SU-DHL-6 (cell line): Measurements from ENCODE around the gene PPP1R12B.
"Not testable (repeated sequence)": the region's sequence is repeated elsewhere in the genome, so short reads cannot be mapped to it uniquely, and the experiment has no call there.

Experiments used
- H2AFZ ChIP-seq: fragments of 200-600 bp; sonication (generic); 2 replicates; pipeline ENCODE4 v1.6.1; 2014; ENCODE audit warnings: low read depth, mild to moderate bottlenecking, moderate library complexity, mixed read lengths, antibody characterized with exemption, low read length; ENCODE audit not compliant: severe bottlenecking
- H3F3A ChIP-seq: fragments of 200-600 bp; shearing (Covaris generic); 2 replicates; pipeline ENCODE4 v1.6.0; 2016; ENCODE audit warnings: antibody characterized with exemption, mild to moderate bottlenecking; ENCODE audit not compliant: insufficient read depth
- H3K27ac ChIP-seq: fragments of 200-600 bp; sonication (generic); 2 replicates; pipeline ENCODE4 v1.5.1; 2016; ENCODE audit warnings: low read depth, mild to moderate bottlenecking, low read length, moderate library complexity, mixed read lengths
- H3K27me3 ChIP-seq: fragments of 200-600 bp; sonication (generic), shearing (Covaris generic); 2 replicates; pipeline ENCODE4 v1.6.0; 2014; ENCODE audit warnings: mild to moderate bottlenecking, low read length
- H3K36me3 ChIP-seq: fragments of 200-600 bp; sonication (generic); 2 replicates; pipeline ENCODE4 v1.6.1; 2014; ENCODE audit warnings: mild to moderate bottlenecking, low read length, mixed read lengths
- H3K4me2 ChIP-seq: fragments of 300-600, 200-600 bp; shearing (Covaris generic), sonication (generic); 2 replicates; pipeline ENCODE4 v1.6.0; 2014; ENCODE audit warnings: low read length, low read depth, mild to moderate bottlenecking; ENCODE audit not compliant: poor library complexity, severe bottlenecking
- H3K4me3 ChIP-seq: fragments of 200-600 bp; sonication (generic); 2 replicates; pipeline ENCODE4 v1.5.1; 2014; ENCODE audit warnings: antibody characterized with exemption, low read length, mild to moderate bottlenecking, mixed read lengths; ENCODE audit not compliant: insufficient read depth, poor library complexity, severe bottlenecking
- H3K79me2 ChIP-seq: fragments of 200-600 bp; sonication (generic); 2 replicates; pipeline ENCODE4 v1.6.1; 2014; ENCODE audit warnings: mild to moderate bottlenecking, low read length, moderate library complexity; ENCODE audit not compliant: insufficient read depth
- H3K9ac ChIP-seq: fragments of 200-600 bp; sonication (generic); 2 replicates; pipeline ENCODE4 v1.7.0; 2014; ENCODE audit warnings: mild to moderate bottlenecking, low read length
- H3K9me2 ChIP-seq: fragments of 200-600 bp; sonication (generic); replicated peaks from 2 replicates; pipeline ENCODE4 v1.6.1; 2014; ENCODE audit warnings: low read length; ENCODE audit not compliant: insufficient read depth
- H3K9me3 ChIP-seq: fragments of 200-600 bp; sonication (generic); 2 replicates; pipeline ENCODE4 v1.6.1; 2014; ENCODE audit warnings: low read length, mixed read lengths; ENCODE audit not compliant: insufficient read depth
- H4K20me1 ChIP-seq: fragments of 200-600 bp; sonication (generic); 2 replicates; pipeline ENCODE4 v1.6.1; 2014; ENCODE audit warnings: low read depth, mild to moderate bottlenecking, antibody characterized with exemption, low read length, moderate library complexity, mixed read lengths
- EZH2phosphoT487 ChIP-seq: fragments of 200-600 bp; sonication (generic), shearing (Covaris generic); conservative IDR thresholded peaks from 2 replicates; pipeline ENCODE4 v1.6.1; 2018; ENCODE audit warnings: mild to moderate bottlenecking, antibody characterized with exemption, low read length, moderate library complexity, mixed read lengths
- TF ChIP-seq, protein P1 (sequence below): fragments of 200-600 bp; sonication (generic); IDR thresholded peaks from one replicate; pipeline ENCODE4 v1.5.1; 2017; ENCODE audit warnings: antibody characterized with exemption, mild to moderate bottlenecking, low read length, moderate library complexity; ENCODE audit not compliant: insufficient read depth, poor library complexity, severe bottlenecking

Gene PPP1R12B

DNA sequence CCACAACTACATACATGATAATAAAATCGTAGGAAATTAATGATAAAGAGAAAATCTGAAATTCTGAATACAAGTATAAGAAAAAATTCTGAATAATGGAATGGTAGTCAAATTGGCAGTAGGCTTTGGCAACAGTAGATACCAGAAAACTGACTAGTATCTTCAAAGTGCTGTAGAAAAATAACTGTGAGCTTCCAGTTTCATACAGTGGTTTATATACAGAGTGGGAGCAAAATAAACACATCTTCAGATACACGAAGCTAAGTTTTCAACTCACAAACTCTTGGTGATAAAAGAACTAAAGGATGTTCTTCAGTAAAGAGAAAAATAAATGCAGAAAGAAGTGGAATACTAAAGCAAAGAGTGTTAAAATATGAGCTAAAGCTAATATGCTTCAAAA lies 173.4 kb downstream of the PPP1R12B start:
- Histone ChIP-seq H3K79me2 (no peaks in the 10 kb centered on the region), H3K9me3 (no peaks in the 10 kb centered on the region), H3K9me2 (no peaks in the 10 kb centered on the region), H3K4me2 (no peak overlapping the region), H2AFZ (no peak overlapping the region), H3K27ac (no peak overlapping the region), H3F3A (no peaks in the 10 kb centered on the region), H3K36me3 (no peaks in the 10 kb centered on the region), H3K4me3 (no peak overlapping the region), H4K20me1 (no peaks in the 10 kb centered on the region), H3K9ac (no peak overlapping the region), H3K27me3 (no peaks in the 10 kb centered on the region)
- TF ChIP-seq, protein P1, sequence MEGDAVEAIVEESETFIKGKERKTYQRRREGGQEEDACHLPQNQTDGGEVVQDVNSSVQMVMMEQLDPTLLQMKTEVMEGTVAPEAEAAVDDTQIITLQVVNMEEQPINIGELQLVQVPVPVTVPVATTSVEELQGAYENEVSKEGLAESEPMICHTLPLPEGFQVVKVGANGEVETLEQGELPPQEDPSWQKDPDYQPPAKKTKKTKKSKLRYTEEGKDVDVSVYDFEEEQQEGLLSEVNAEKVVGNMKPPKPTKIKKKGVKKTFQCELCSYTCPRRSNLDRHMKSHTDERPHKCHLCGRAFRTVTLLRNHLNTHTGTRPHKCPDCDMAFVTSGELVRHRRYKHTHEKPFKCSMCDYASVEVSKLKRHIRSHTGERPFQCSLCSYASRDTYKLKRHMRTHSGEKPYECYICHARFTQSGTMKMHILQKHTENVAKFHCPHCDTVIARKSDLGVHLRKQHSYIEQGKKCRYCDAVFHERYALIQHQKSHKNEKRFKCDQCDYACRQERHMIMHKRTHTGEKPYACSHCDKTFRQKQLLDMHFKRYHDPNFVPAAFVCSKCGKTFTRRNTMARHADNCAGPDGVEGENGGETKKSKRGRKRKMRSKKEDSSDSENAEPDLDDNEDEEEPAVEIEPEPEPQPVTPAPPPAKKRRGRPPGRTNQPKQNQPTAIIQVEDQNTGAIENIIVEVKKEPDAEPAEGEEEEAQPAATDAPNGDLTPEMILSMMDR, result no peak
- no peak for TF ChIP-seq EZH2phosphoT487

GRCh38 chr1:202526056-202526455 lies 177.6 kb downstream of the PPP1R12B start:
- not testable (repeated sequence) for H3K27me3 ChIP-seq, H4K20me1 ChIP-seq, H3K27ac ChIP-seq, H3K4me3 ChIP-seq, H3K36me3 ChIP-seq, H3K4me2 ChIP-seq, H3K9me3 ChIP-seq, H3K79me2 ChIP-seq, H2AFZ ChIP-seq, H3K9me2 ChIP-seq, H3F3A ChIP-seq, H3K9ac ChIP-seq

GRCh38 chr1:202528096-202528722 lies 179.7 kb downstream of the PPP1R12B start:
- not testable (repeated sequence) for H3K9me3 ChIP-seq, H3K79me2 ChIP-seq, H3F3A ChIP-seq

GRCh38 chr1:202530686-202531085 lies 182.2 kb downstream of the PPP1R12B start:
- not testable (repeated sequence) for H2AFZ ChIP-seq, H3K4me3 ChIP-seq, H3K27ac ChIP-seq, H3K27me3 ChIP-seq, H3K4me2 ChIP-seq, H3K79me2 ChIP-seq, H3K36me3 ChIP-seq, H3F3A ChIP-seq, H3K9ac ChIP-seq, H4K20me1 ChIP-seq, H3K9me3 ChIP-seq, H3K9me2 ChIP-seq

More at GRCh38 chr1:202528096-202528722, 179.7 kb downstream of the PPP1R12B start:
- not testable (repeated sequence) for H3K9me2 ChIP-seq, H3K27me3 ChIP-seq, H3K4me2 ChIP-seq, H3K36me3 ChIP-seq, H2AFZ ChIP-seq, H3K27ac ChIP-seq, H3K4me3 ChIP-seq, H3K9ac ChIP-seq, H4K20me1 ChIP-seq

GRCh38 chr1:202531472-202531811 lies 182.9 kb downstream of the PPP1R12B start:
- H2AFZ ChIP-seq, result no peak overlapping the region
- no peak overlapping the region for H3K9ac ChIP-seq
- H3K9me3 ChIP-seq, result no peaks in the 10 kb centered on the region
- no peak overlapping the region for H3K4me3 ChIP-seq
- H3K36me3 ChIP-seq, result no peaks in the 10 kb centered on the region
- no peak overlapping the region for H3K4me2 ChIP-seq
- no peak overlapping the region for H3K27ac ChIP-seq
- TF ChIP-seq, protein P1, result no peak
- no peak for TF ChIP-seq EZH2phosphoT487
- no peaks in the 10 kb centered on the region for H3K79me2 ChIP-seq
- H3K9me2 ChIP-seq, result no peaks in the 10 kb centered on the region
- H3F3A ChIP-seq, result no peaks in the 10 kb centered on the region
- H3K27me3 ChIP-seq, result no peaks in the 10 kb centered on the region
- H4K20me1 ChIP-seq, result no peaks in the 10 kb centered on the region

DNA sequence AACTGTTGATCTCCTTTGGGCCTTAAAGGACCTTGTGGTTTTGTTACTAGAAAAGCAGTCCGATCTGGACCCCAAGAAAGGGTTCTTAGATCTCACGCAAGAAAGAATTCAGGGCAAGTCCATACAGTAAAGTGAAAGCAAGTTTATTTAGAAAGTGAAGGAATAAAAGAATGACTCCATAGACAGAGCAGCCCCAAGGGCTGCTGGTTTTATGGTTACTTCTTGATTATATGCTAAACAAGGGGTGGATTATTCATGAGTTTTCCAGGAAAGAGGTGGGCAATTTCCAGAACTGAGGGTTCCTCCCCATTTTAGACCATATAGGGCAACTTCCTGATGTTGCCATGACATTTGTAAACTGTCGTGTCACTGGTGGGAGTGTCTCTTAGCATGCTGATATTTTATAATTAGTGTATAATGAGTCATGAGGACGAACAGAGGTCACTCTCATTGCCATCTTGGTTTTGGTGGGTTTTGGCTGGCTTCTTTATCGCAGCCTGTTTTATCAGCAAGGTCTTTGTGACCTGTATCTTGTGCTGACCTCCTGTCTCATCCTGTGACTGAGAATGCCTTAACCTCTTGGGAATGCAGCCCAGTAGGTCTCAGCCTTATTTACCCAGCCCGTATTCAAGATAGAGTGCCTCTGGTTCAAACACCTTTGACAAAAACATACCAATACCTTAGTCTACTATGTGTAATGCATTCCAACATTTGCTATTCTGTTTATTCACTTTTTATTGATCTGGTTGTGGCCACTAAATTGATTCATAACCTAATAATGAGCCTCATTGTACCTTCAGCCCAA lies 183.5 kb downstream of the PPP1R12B start:
- not testable (repeated sequence) for H3K9ac ChIP-seq, H3K4me2 ChIP-seq, H3K9me3 ChIP-seq, H3K27me3 ChIP-seq, H2AFZ ChIP-seq, H3K27ac ChIP-seq, H4K20me1 ChIP-seq, H3K4me3 ChIP-seq, H3K79me2 ChIP-seq, H3F3A ChIP-seq, H3K36me3 ChIP-seq, H3K9me2 ChIP-seq
